A549 (cell line): Measurements from ENCODE around the gene MPRIP. TPM values are rescaled to one million over a fixed set of nuclear protein-coding genes. Genes with fewer than 3 reads are reported as not detected.
"Not testable (repeated sequence)": the region's sequence is repeated elsewhere in the genome, so short reads cannot be mapped to it uniquely, and the experiment has no call there.

Experiments used
- ATAC-seq, 2 experiments: fragments of 200-7000 bp in 1 of 2; fragments of >200 bp in 1 of 2; cut with Nextera tagmentation in 1 of 2; cut with Tn5 transposase in 1 of 2; 3 replicates each; pipeline versions ENCODE4 v1.8.0 to v1.9.1; 2018 to 2020; ENCODE audit warnings: mild to moderate bottlenecking in 1 of 2, moderate library complexity in 1 of 2
- CTCF ChIA-PET: fragments of 300-600 bp; sonication (Branson Sonifier 250); formaldehyde crosslinking; extraction: SDS; loops from one replicate; lab custom pipeline; 2021; ENCODE audit warnings: antibody characterized with exemption, inconsistent platforms; lab: Yijun Ruan, JAX
- POLR2A ChIA-PET: fragments of 350-600 bp; formaldehyde crosslinking; extraction: SDS; loops from one replicate; lab custom pipeline; 2021; ENCODE audit warnings: antibody characterized with exemption, inconsistent platforms; lab: Yijun Ruan, JAX
- DNase-seq, 2 experiments: peaks; one replicate each; pipeline versions ENCODE4 v3.0.0 to v3.0.0-alpha.2; 2011 to 2016; ENCODE audit warnings: low read depth in 1 of 2, low spot score in 1 of 2
- FAIRE-seq: peaks from 2 replicates; lab custom pipeline; 2011; peaks lifted over from hg19 to GRCh38; lab: Jason Lieb, UNC
- H3K27ac ChIP-seq, 2 experiments: fragments of >200 bp; sonication (Bioruptor Twin); formaldehyde crosslinking; 3 replicates each; pipeline ENCODE4 v1.5.1; 2016 to 2017
- H3K4me1 ChIP-seq: fragments of >200 bp; sonication (Bioruptor Twin); formaldehyde crosslinking; 3 replicates; pipeline ENCODE4 v1.6.1; 2016
- H3K4me2 ChIP-seq: fragments of >200 bp; sonication (Bioruptor Twin); formaldehyde crosslinking; 3 replicates; pipeline ENCODE4 v1.6.1; 2016
- H3K4me3 ChIP-seq: fragments of >200 bp; sonication (Bioruptor Twin); formaldehyde crosslinking; 3 replicates; pipeline ENCODE4 v1.5.1; 2016
- H3K9me3 ChIP-seq: fragments of >200 bp; sonication (Bioruptor Twin); formaldehyde crosslinking; 3 replicates; pipeline ENCODE4 v1.6.1; 2016
- CBX2 ChIP-seq: fragments of 200-600 bp; sonication (generic); IDR thresholded peaks from 2 replicates; pipeline ENCODE4 v1.6.1; 2016; ENCODE audit warnings: low read depth, mild to moderate bottlenecking, borderline replicate concordance
- CEBPB ChIP-seq, 2 experiments: fragments of >200 bp in 1 of 2; sonication (Bioruptor Twin) in 1 of 2; formaldehyde crosslinking in 1 of 2; IDR thresholded peaks; 2 replicates each; pipeline ENCODE4 v1.6.1; 2012 to 2016
- CTCF ChIP-seq: fragments of >200 bp; sonication (Bioruptor Twin); formaldehyde crosslinking; IDR thresholded peaks from 3 replicates; pipeline ENCODE4 v1.5.1; 2016
- FOSB ChIP-seq: fragments of 250-450 bp; sonication (Bioruptor Pico); IDR thresholded peaks from 2 replicates; pipeline ENCODE4 v1.5.0; 2020; ENCODE audit warnings: mild to moderate bottlenecking, moderate library complexity
- GATA3 ChIP-seq: IDR thresholded peaks from 2 replicates; pipeline ENCODE4 v1.6.1; 2012; ENCODE audit warnings: borderline replicate concordance
- HOXA7 ChIP-seq: fragments of 250-450 bp; sonication (Bioruptor Pico); IDR thresholded peaks from 2 replicates; pipeline ENCODE4 v1.5.0; 2020; ENCODE audit warnings: mild to moderate bottlenecking, moderate library complexity
- HOXB13 ChIP-seq: fragments of 250-450 bp; sonication (Bioruptor Pico); IDR thresholded peaks from 2 replicates; pipeline ENCODE4 v1.5.0; 2020; ENCODE audit warnings: low read depth, mild to moderate bottlenecking, moderate library complexity
- HOXB5 ChIP-seq: fragments of 250-450 bp; sonication (Bioruptor Pico); IDR thresholded peaks from 2 replicates; pipeline ENCODE4 v1.5.0; 2020; ENCODE audit warnings: mild to moderate bottlenecking, moderate library complexity
- JUN ChIP-seq, 2 experiments: fragments of >200 bp; sonication (Bioruptor Twin); formaldehyde crosslinking; IDR thresholded peaks; 2 replicates in 1 of 2; 3 replicates in 1 of 2; pipeline ENCODE4 v1.6.1; 2016 to 2017
- MAX ChIP-seq: IDR thresholded peaks from 2 replicates; pipeline ENCODE4 v1.6.1; 2012
- MYC ChIP-seq: IDR thresholded peaks from 2 replicates; pipeline ENCODE4 v1.6.1; 2012; ENCODE audit warnings: mild to moderate bottlenecking, inconsistent platforms, low read length, improper control_type of control experiment, borderline replicate concordance
- NPAS2 ChIP-seq: fragments of 250-450 bp; sonication (Bioruptor Pico); IDR thresholded peaks from 2 replicates; pipeline ENCODE4 v1.8.0; 2022; ENCODE audit warnings: mild to moderate bottlenecking, moderate library complexity, borderline replicate concordance
- PHF8 ChIP-seq: fragments of 200-600 bp; sonication (generic); IDR thresholded peaks from 2 replicates; pipeline ENCODE4 v1.6.1; 2016; ENCODE audit warnings: low read depth, mild to moderate bottlenecking, antibody characterized with exemption, moderate library complexity, borderline replicate concordance
- POLR2AphosphoS2 ChIP-seq: conservative IDR thresholded peaks from 2 replicates; pipeline ENCODE4 v1.6.1; 2012; ENCODE audit warnings: low read length, improper control_type of control experiment, inconsistent platforms
- SREBF2 ChIP-seq: fragments of 450-650 bp; IDR thresholded peaks from 2 replicates; pipeline ENCODE4 v1.6.1; 2014; ENCODE audit warnings: mild to moderate bottlenecking, moderate library complexity
- TP53 ChIP-seq: fragments of 250-450 bp; sonication (Bioruptor Pico); IDR thresholded peaks from 2 replicates; pipeline ENCODE4 v1.5.0; 2021; ENCODE audit warnings: mild to moderate bottlenecking, moderate library complexity
- USF2 ChIP-seq: fragments of 450-650 bp; IDR thresholded peaks from 2 replicates; pipeline ENCODE4 v1.6.1; 2014; ENCODE audit warnings: antibody characterized with exemption
- ZNF302 ChIP-seq: fragments of 250-450 bp; sonication (Bioruptor Pico); IDR thresholded peaks from 2 replicates; pipeline ENCODE4 v1.9.0; 2021; ENCODE audit warnings: inconsistent platforms, mild to moderate bottlenecking, moderate library complexity
- ZSCAN20 ChIP-seq: fragments of 250-450 bp; sonication (Bioruptor Pico); IDR thresholded peaks from 2 replicates; pipeline ENCODE4 v1.8.0; 2022; ENCODE audit warnings: mild to moderate bottlenecking, moderate library complexity
- WGBS: methylation state at CpG from one replicate; pipeline ENCODE4 v1.1.6; 2017; ENCODE audit errors: missing lambda C conversion rate; 5-methylcytosine and 5-hydroxymethylcytosine counted together
- polyA plus RNA-seq, 4 experiments: library from polyadenylated mRNA; depleted of rRNA in 3 of 4; stranded (reverse); fragments of >200 nt; fragmentation: RNase III in 1 of 4; extraction: RNeasy Plus Mini Kit Qiagen cat#74134 plus additional on column Dnase treatment in 1 of 4; gene quantifications; 2 replicates in 3 of 4; 3 replicates in 1 of 4; pipeline ENCODE4 v1.2.3, GENCODE V29; 2011 to 2017

The MPRIP gene
- polyA plus RNA-seq, 2 of the 4 experiments (the other 2 are of a cell fraction) = 147 to 228 TPM

- no peak for DNase-seq
- ChIA-PET CTCF (interaction anchor here (7.2 kb wide), 1 partner anchor 10 kb away, joined by 62 read pairs; no protein-coding TSS in a partner anchor), POLR2A (no interaction called here)
- no peak for FAIRE-seq
- Histone ChIP-seq H3K4me2 (no peak overlapping the region), H3K4me3 (no peak overlapping the region), H3K27ac (no peak overlapping the region), H3K9me3 (no peaks in the 10 kb centered on the region), H3K4me1 (no peaks in the 10 kb centered on the region; the same call in 2 of the 3 replicates)
- no peak for TF ChIP-seq CEBPB (IDR thresholded peaks at IDR 0.05)
- no peak for ATAC-seq
- WGBS = 94% methylated on average over 8 of the region's 8 CpGs
These were observed 90.5 kb downstream of the MPRIP start for GRCh38 chr17:17132746-17133145.

GRCh38 chr17:17134051-17134956, 92.0 kb downstream of the MPRIP start:
- DNase-seq (no peak), ATAC-seq (no peak)
- H3K4me3 ChIP-seq = no peak overlapping the region
- TF ChIP-seq GATA3 = no peak
- TF ChIP-seq TP53 (CRISPR knock-in tag) = no peak
- TF ChIP-seq NPAS2 (CRISPR knock-in tag) = no peak
- no peak for TF ChIP-seq POLR2AphosphoS2
- TF ChIP-seq HOXB13 (CRISPR knock-in tag) = no peak
- no peak for TF ChIP-seq CBX2
- TF ChIP-seq HOXA7 (CRISPR knock-in tag) = no peak
- no peak for TF ChIP-seq ZNF302 (CRISPR knock-in tag)
- no peak for TF ChIP-seq HOXB5 (CRISPR knock-in tag)
- no peak for TF ChIP-seq FOSB (CRISPR knock-in tag)
- no peak for TF ChIP-seq PHF8
- no peak for TF ChIP-seq MYC
- TF ChIP-seq SREBF2 = no peak
- TF ChIP-seq MAX = no peak
- no peak for TF ChIP-seq CTCF
- TF ChIP-seq, all 56 proteins: peak for 0
- WGBS = 90% methylated on average over 14 of the region's 14 CpGs
- CTCF ChIA-PET = interaction anchor here (0.8 to 7.2 kb wide), 3 partner anchors 9 to 133 kb away, joined by 3 to 62 read pairs (median 4); no protein-coding TSS in a partner anchor
- H3K27ac ChIP-seq = peak overlapping the region in 1 of 2 experiments; percentile 15; a peak in 1 of 6 replicates
- H3K9me3 ChIP-seq = no peaks in the 10 kb centered on the region
- no peak for FAIRE-seq
- no peak overlapping the region for H3K4me2 ChIP-seq
- POLR2A ChIA-PET = no interaction called here
- peaks cover 7% of the 10 kb centered on the region; the same call in 1 of the 3 replicates for H3K4me1 ChIP-seq

- TF ChIP-seq JUN (IDR thresholded peaks at IDR 0.05) (no peak), ZSCAN20 (no peak), POLR2AphosphoS2 (no peak), USF2 (no peak), FOSB (CRISPR knock-in tag) (no peak)
- Histone ChIP-seq H3K9me3 (no peaks in the 10 kb centered on the region), H3K4me1 (peaks cover 14% of the 10 kb centered on the region; the same call in 1 of the 3 replicates), H3K4me3 (no peak overlapping the region), H3K27ac (no peak overlapping the region), H3K4me2 (no peak overlapping the region)
- DNase-seq (no peak), FAIRE-seq (no peak), ATAC-seq (no peak)
- CTCF ChIA-PET = interaction anchor here (0.8 to 1.1 kb wide), 2 partner anchors 12 to 134 kb away, joined by 3 to 4 read pairs; no protein-coding TSS in a partner anchor
- 69% methylated on average over 3 of the region's 3 CpGs for WGBS
- POLR2A ChIA-PET = no interaction called here
These were observed 92.7 kb downstream of the MPRIP start for GRCh38 chr17:17134957-17135333.

- POLR2A ChIA-PET = not testable (repeated sequence)
These were observed 94.0 kb downstream of the MPRIP start for GRCh38 chr17:17136221-17136620.

More at GRCh38 chr17:17136221-17136620, 94.0 kb downstream of the MPRIP start:
- ATAC-seq, H3K27ac ChIP-seq, DNase-seq, H3K4me3 ChIP-seq, H3K9me3 ChIP-seq, FAIRE-seq, H3K4me2 ChIP-seq: not testable (repeated sequence)
- peaks cover 26% of the 10 kb centered on the region for H3K4me1 ChIP-seq
- WGBS = 98% methylated on average over 5 of the region's 5 CpGs
- CTCF ChIA-PET = interaction anchor here (0.7 to 1.7 kb wide), 5 partner anchors 12 to 143 kb away, joined by 3 to 5 read pairs (median 3); no protein-coding TSS in a partner anchor
